ENCODE measurements around the gene OOEP.

GRCh38 chr6:73325656-73326055, 44.0 kb downstream of the OOEP start:
- TF ChIP-seq ATF3 (CRISPR knock-in tag; conservative IDR thresholded peaks at IDR 0.05) (no peak), CBFB (CRISPR knock-in tag; IDR thresholded peaks at IDR 0.05; ENCODE audit: low read depth) (no peak), CTCF (IDR thresholded peaks at IDR 0.05) (no peak), PREB (CRISPR knock-in tag; IDR thresholded peaks at IDR 0.05; ENCODE audit: borderline replicate concordance) (no peak), ZNF416 (CRISPR knock-in tag; IDR thresholded peaks at IDR 0.05) (no peak), USF2 (CRISPR knock-in tag; IDR thresholded peaks at IDR 0.05) (no peak), SP1 (CRISPR knock-in tag; conservative IDR thresholded peaks at IDR 0.05) (no peak), FOXP4 (CRISPR knock-in tag; IDR thresholded peaks at IDR 0.05) (no peak), TCF7 (CRISPR knock-in tag; IDR thresholded peaks at IDR 0.05; ENCODE audit: low read depth) (no peak), GABPB1 (CRISPR knock-in tag; IDR thresholded peaks at IDR 0.05) (no peak), AFF4 (CRISPR knock-in tag; IDR thresholded peaks at IDR 0.05; ENCODE audit: borderline replicate concordance) (no peak), ATF6 (CRISPR knock-in tag; IDR thresholded peaks at IDR 0.05) (no peak), JUN (CRISPR knock-in tag; IDR thresholded peaks at IDR 0.05) (no peak)

Data from WTC11 (cell line).